IMR-90 (cell line): ENCODE measurements around the gene SP3. TPM values are rescaled to one million over a fixed set of nuclear protein-coding genes. Genes with fewer than 3 reads are reported as not detected.

Experiments used
- ATAC-seq: fragments of 200-7000 bp; cut with Tn5 transposase; 2 replicates; pipeline ENCODE4 v1.9.1; 2020; ENCODE audit warnings: low read depth, mild to moderate bottlenecking, moderate library complexity
- BruUV-seq: library from RNA; stranded (reverse); fragments of 400-500 nt; replicated peaks from 2 replicates; lab custom pipeline; 2021; lab: Mats Ljungman, UMichigan
- CTCF ChIA-PET: fragments of 300-600 bp; formaldehyde crosslinking; extraction: SDS; loops from one replicate; lab custom pipeline; 2021; ENCODE audit warnings: antibody characterized with exemption; lab: Yijun Ruan, JAX
- POLR2A ChIA-PET: fragments of 300-600 bp; sonication (Branson Sonifier 250); formaldehyde crosslinking; loops from one replicate; lab custom pipeline; 2022; ENCODE audit warnings: antibody characterized with exemption; ENCODE audit not compliant: unreplicated experiment; lab: Charles Lee
- DNase-seq: peaks from one replicate; pipeline ENCODE4 v3.0.0; 2013
- H2AFZ ChIP-seq: replicated peaks from 2 replicates; pipeline ENCODE3; 2013; ENCODE audit warnings: low read length, mild to moderate bottlenecking; ENCODE audit not compliant: poor library complexity
- H2AK5ac ChIP-seq: 2 replicates; pipeline ENCODE4 v1.6.1; 2013; ENCODE audit warnings: low read depth, low read length, inconsistent platforms
- H2AK9ac ChIP-seq: replicated peaks from 2 replicates; pipeline ENCODE3; 2013; ENCODE audit warnings: mild to moderate bottlenecking, low read depth, low read length, moderate library complexity; ENCODE audit not compliant: poor library complexity
- H2BK120ac ChIP-seq: 2 replicates; pipeline ENCODE4 v1.6.1; 2013; ENCODE audit warnings: low read depth, low read length, inconsistent platforms
- H2BK15ac ChIP-seq: 3 replicates; pipeline ENCODE4 v1.6.1; 2013; ENCODE audit warnings: low read depth, low read length, inconsistent platforms
- H2BK20ac ChIP-seq: 2 replicates; pipeline ENCODE4 v1.6.1; 2013; ENCODE audit warnings: low read depth, mild to moderate bottlenecking, inconsistent platforms, low read length, moderate library complexity
- H2BK5ac ChIP-seq: 2 replicates; pipeline ENCODE4 v1.6.1; 2013; ENCODE audit warnings: mild to moderate bottlenecking, low read depth, low read length, inconsistent platforms; ENCODE audit not compliant: poor library complexity, severe bottlenecking
- H3K14ac ChIP-seq: replicated peaks from 2 replicates; pipeline ENCODE4 v1.6.1; 2013; ENCODE audit warnings: low read depth, low read length, inconsistent platforms
- H3K18ac ChIP-seq: 2 replicates; pipeline ENCODE4 v1.6.1; 2013; ENCODE audit warnings: low read depth, low read length, control low read depth
- H3K23ac ChIP-seq: 2 replicates; pipeline ENCODE4 v1.6.1; 2013; ENCODE audit warnings: low read depth, low read length, inconsistent platforms
- H3K27ac ChIP-seq: 2 replicates; pipeline ENCODE4 v1.5.1; 2013; ENCODE audit warnings: mild to moderate bottlenecking, control low read depth, low read length; ENCODE audit not compliant: insufficient read depth
- H3K27me3 ChIP-seq: 2 replicates; pipeline ENCODE4 v1.6.1; 2013; ENCODE audit warnings: low read length; ENCODE audit not compliant: control insufficient read depth, insufficient read depth
- H3K36me3 ChIP-seq: 2 replicates; pipeline ENCODE4 v1.6.1; 2013; ENCODE audit warnings: low read length, mixed read lengths; ENCODE audit not compliant: control insufficient read depth, insufficient read depth
- H3K4ac ChIP-seq: 2 replicates; pipeline ENCODE4 v1.6.1; 2013; ENCODE audit warnings: low read depth, low read length, inconsistent platforms
- H3K4me1 ChIP-seq: 2 replicates; pipeline ENCODE4 v1.6.1; 2013; ENCODE audit warnings: low read length, mixed read lengths; ENCODE audit not compliant: control insufficient read depth, insufficient read depth
- H3K4me2 ChIP-seq: 2 replicates; pipeline ENCODE4 v1.6.1; 2013; ENCODE audit warnings: low read depth, mild to moderate bottlenecking, control low read depth, low read length, moderate library complexity
- H3K4me3 ChIP-seq: 2 replicates; pipeline ENCODE4 v1.5.1; 2013; ENCODE audit warnings: low read depth, mild to moderate bottlenecking, control low read depth, low read length, moderate library complexity; ENCODE audit not compliant: insufficient read depth
- H3K56ac ChIP-seq: 2 replicates; pipeline ENCODE4 v1.6.1; 2013; ENCODE audit warnings: low read length, inconsistent platforms; ENCODE audit not compliant: insufficient read depth; ENCODE audit errors: extremely low read depth
- H3K79me1 ChIP-seq, 2 experiments: 2 replicates each; pipeline ENCODE4 v1.6.1; 2013; ENCODE audit warnings: low read length in 2 of 2, inconsistent platforms in 1 of 2, low read depth in 1 of 2
- H3K9ac ChIP-seq: 2 replicates; pipeline ENCODE4 v1.6.1; 2013; ENCODE audit warnings: low read depth, low read length, control low read depth
- H3K9me1 ChIP-seq: 2 replicates; pipeline ENCODE4 v1.6.1; 2013; ENCODE audit warnings: low read length, inconsistent platforms; ENCODE audit not compliant: insufficient read depth
- H3K9me3 ChIP-seq: 2 replicates; pipeline ENCODE4 v1.6.1; 2013; ENCODE audit warnings: low read length; ENCODE audit not compliant: control insufficient read depth, insufficient read depth
- H4K20me1 ChIP-seq: 2 replicates; pipeline ENCODE4 v1.6.1; 2013; ENCODE audit warnings: low read length, inconsistent platforms; ENCODE audit not compliant: insufficient read depth
- H4K5ac ChIP-seq: 2 replicates; pipeline ENCODE4 v1.6.1; 2013; ENCODE audit warnings: mild to moderate bottlenecking, low read depth, low read length, control low read depth
- H4K8ac ChIP-seq, 2 experiments: 2 replicates each; pipeline ENCODE4 v1.6.1; 2013; ENCODE audit warnings: low read depth in 2 of 2, low read length in 2 of 2, control low read depth in 1 of 2, inconsistent platforms in 1 of 2
- H4K91ac ChIP-seq: 2 replicates; pipeline ENCODE4 v1.6.1; 2013; ENCODE audit warnings: low read depth, low read length, inconsistent platforms; ENCODE audit not compliant: insufficient read depth
- BHLHE40 ChIP-seq: fragments of 150-350 bp; IDR thresholded peaks from 2 replicates; pipeline ENCODE4 v1.6.1; 2016; ENCODE audit warnings: mild to moderate bottlenecking, low read depth, low read length
- CEBPB ChIP-seq: IDR thresholded peaks from 2 replicates; pipeline ENCODE4 v1.6.1; 2012; ENCODE audit warnings: low read depth, low read length, improper control_type of control experiment
- CHD1 ChIP-seq: IDR thresholded peaks from 2 replicates; pipeline ENCODE4 v1.6.1; 2012; ENCODE audit warnings: low read depth, low read length, improper control_type of control experiment
- CTCF ChIP-seq: conservative IDR thresholded peaks from 2 replicates; pipeline ENCODE4 v1.5.1; 2012; ENCODE audit warnings: mild to moderate bottlenecking, low read depth, low read length, improper control_type of control experiment
- FOS ChIP-seq: fragments of 150-350 bp; IDR thresholded peaks from 2 replicates; pipeline ENCODE4 v1.6.1; 2016; ENCODE audit warnings: low read depth, low read length
- MAFK ChIP-seq: IDR thresholded peaks from 2 replicates; pipeline ENCODE4 v1.6.1; 2012; ENCODE audit warnings: low read depth, low read length, improper control_type of control experiment
- MAZ ChIP-seq: IDR thresholded peaks from 2 replicates; pipeline ENCODE4 v1.6.1; 2012; ENCODE audit warnings: low read depth, mild to moderate bottlenecking, low read length, improper control_type of control experiment, moderate library complexity, borderline replicate concordance
- MXI1 ChIP-seq: IDR thresholded peaks from 2 replicates; pipeline ENCODE4 v1.6.1; 2012; ENCODE audit warnings: low read depth, mild to moderate bottlenecking, low read length, moderate library complexity, borderline replicate concordance
- NFE2L2 ChIP-seq: fragments of 150-350 bp; IDR thresholded peaks from 2 replicates; pipeline ENCODE4 v1.6.1; 2016; ENCODE audit warnings: low read depth, mild to moderate bottlenecking, low read length
- POLR2A ChIP-seq: IDR thresholded peaks from 2 replicates; pipeline ENCODE4 v1.6.1; 2012; ENCODE audit warnings: mild to moderate bottlenecking, low read depth, low read length
- RAD21 ChIP-seq: IDR thresholded peaks from 2 replicates; pipeline ENCODE4 v1.6.1; 2012; ENCODE audit warnings: low read length, improper control_type of control experiment
- RCOR1 ChIP-seq: IDR thresholded peaks from 2 replicates; pipeline ENCODE4 v1.6.1; 2012; ENCODE audit warnings: mild to moderate bottlenecking, low read length, improper control_type of control experiment; ENCODE audit not compliant: insufficient replicate concordance
- RFX5 ChIP-seq: IDR thresholded peaks from 2 replicates; pipeline ENCODE4 v1.8.0; 2012; ENCODE audit warnings: low read depth, mild to moderate bottlenecking, low read length, moderate library complexity
- SMC3 ChIP-seq: fragments of 150-350 bp; IDR thresholded peaks from 2 replicates; pipeline ENCODE4 v1.6.1; 2016; ENCODE audit warnings: low read depth, mild to moderate bottlenecking, antibody characterized with exemption, low read length, moderate library complexity
- WGBS, 2 experiments: methylation state at CpG; one replicate each; pipeline versions ENCODE4 v1.1.5 to v1.1.7; 2013; ENCODE audit warnings: missing lambda C conversion rate in 2 of 2; ENCODE audit not compliant: insufficient read length in 1 of 2; ENCODE audit errors: extremely low coverage in 2 of 2; 5-methylcytosine and 5-hydroxymethylcytosine counted together
- dilution Hi-C: fragments of 300-500 bp; cut with HindIII; formaldehyde crosslinking; loops from one replicate; pipeline ENCODE4 v1.14.3; 2018; ENCODE audit warnings: low sequenced_read_pairs; ENCODE audit not compliant: unreplicated experiment
- in situ Hi-C: fragments of 300-500 bp; cut with MboI; formaldehyde crosslinking; loops from 3 replicates; pipeline ENCODE4 v1.14.3; 2019; ENCODE audit warnings: low sequenced_read_pairs, inconsistent platforms, mixed read lengths
- intact Hi-C: fragments of 100-400 bp; cut with micrococcal nuclease; formaldehyde crosslinking; loops from 2 replicates; pipeline ENCODE4 v1.10.0; 2022
- polyA plus RNA-seq, 3 experiments: library from polyadenylated mRNA; depleted of rRNA; stranded (reverse); fragments of >200 nt; gene quantifications; 2 replicates each; pipeline ENCODE4 v1.2.3, GENCODE V29; 2012; ENCODE audit warnings: low replicate concordance in 1 of 3
- total RNA-seq: library from RNA; depleted of rRNA; stranded (reverse); fragments of >200 nt; gene quantifications from 2 replicates; pipeline ENCODE4 v1.2.3, GENCODE V29; 2012
- TF ChIP-seq, protein P1 (sequence below): fragments of 150-350 bp; IDR thresholded peaks from 2 replicates; pipeline ENCODE4 v1.6.1; 2016; ENCODE audit warnings: low read depth, mild to moderate bottlenecking, low read length, moderate library complexity, borderline replicate concordance
- TF ChIP-seq, protein P2 (sequence below): fragments of 150-350 bp; IDR thresholded peaks from 2 replicates; pipeline ENCODE4 v1.6.1; 2017; ENCODE audit warnings: mild to moderate bottlenecking, antibody characterized with exemption, low read length, low read depth

Gene SP3
- total and polyA plus RNA-seq, 2 of the 4 experiments (the other 2 are of a cell fraction) = 26.7 to 136 TPM

GRCh38 chr2:173956454-173956853 is 8.7 kb downstream of the SP3 start:
- Histone ChIP-seq H3K23ac (no peak overlapping the region), H3K56ac (no peak overlapping the region), H2AK9ac (no peak overlapping the region), H4K5ac (no peak overlapping the region), H3K27me3 (no peaks in the 10 kb centered on the region), H2BK120ac (no peak overlapping the region), H4K20me1 (peaks cover 74% of the 10 kb centered on the region), H4K8ac (no peak overlapping the region), H3K14ac (no peak overlapping the region), H3K4me3 (no peak overlapping the region), H2BK5ac (no peak overlapping the region), H3K9ac (no peak overlapping the region), H3K79me1 (peaks cover 9 to 40% of the 10 kb centered on the region in 2 experiments), H3K18ac (no peak overlapping the region), H3K4me1 (peaks cover 7% of the 10 kb centered on the region), H3K27ac (no peak overlapping the region), H2BK20ac (no peak overlapping the region), H3K36me3 (peaks cover 22% of the 10 kb centered on the region), H3K4ac (no peak overlapping the region), H3K9me3 (no peaks in the 10 kb centered on the region), H4K91ac (no peak overlapping the region), H3K9me1 (no peaks in the 10 kb centered on the region), H2AFZ (no peak overlapping the region), H3K4me2 (peak overlapping the region; percentile 27; the same call in 1 of the 2 replicates), H2AK5ac (no peak overlapping the region), H2BK15ac (no peak overlapping the region)
- ATAC-seq (no peak; the same call in 1 of the 2 replicates), DNase-seq (no peak)
- WGBS, 2 experiments = no CpG with 5 or more reads among the region's 3 CpGs
- TF ChIP-seq RAD21 = no peak
- TF ChIP-seq, protein P1, sequence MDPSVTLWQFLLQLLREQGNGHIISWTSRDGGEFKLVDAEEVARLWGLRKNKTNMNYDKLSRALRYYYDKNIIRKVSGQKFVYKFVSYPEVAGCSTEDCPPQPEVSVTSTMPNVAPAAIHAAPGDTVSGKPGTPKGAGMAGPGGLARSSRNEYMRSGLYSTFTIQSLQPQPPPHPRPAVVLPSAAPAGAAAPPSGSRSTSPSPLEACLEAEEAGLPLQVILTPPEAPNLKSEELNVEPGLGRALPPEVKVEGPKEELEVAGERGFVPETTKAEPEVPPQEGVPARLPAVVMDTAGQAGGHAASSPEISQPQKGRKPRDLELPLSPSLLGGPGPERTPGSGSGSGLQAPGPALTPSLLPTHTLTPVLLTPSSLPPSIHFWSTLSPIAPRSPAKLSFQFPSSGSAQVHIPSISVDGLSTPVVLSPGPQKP = no peak
- TF ChIP-seq CEBPB = no peak
- TF ChIP-seq MAZ = no peak
- no peak for TF ChIP-seq MAFK
- TF ChIP-seq FOS = no peak
- TF ChIP-seq, protein P2, sequence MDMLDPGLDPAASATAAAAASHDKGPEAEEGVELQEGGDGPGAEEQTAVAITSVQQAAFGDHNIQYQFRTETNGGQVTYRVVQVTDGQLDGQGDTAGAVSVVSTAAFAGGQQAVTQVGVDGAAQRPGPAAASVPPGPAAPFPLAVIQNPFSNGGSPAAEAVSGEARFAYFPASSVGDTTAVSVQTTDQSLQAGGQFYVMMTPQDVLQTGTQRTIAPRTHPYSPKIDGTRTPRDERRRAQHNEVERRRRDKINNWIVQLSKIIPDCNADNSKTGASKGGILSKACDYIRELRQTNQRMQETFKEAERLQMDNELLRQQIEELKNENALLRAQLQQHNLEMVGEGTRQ = no peak
- no peak for TF ChIP-seq SMC3
- no peak for TF ChIP-seq CHD1
- no peak for TF ChIP-seq RCOR1
- TF ChIP-seq NFE2L2 = no peak
- no peak for TF ChIP-seq MXI1
- TF ChIP-seq RFX5 = no peak
- TF ChIP-seq CTCF = no peak
- TF ChIP-seq BHLHE40 = no peak
- no peak for TF ChIP-seq POLR2A
- dilution Hi-C loops = no loop called here
- no TSS peak for BruUV-seq
- in situ Hi-C loops = no loop called here
- CTCF ChIA-PET = no interaction called here
- intact Hi-C loops = no loop called here
- POLR2A ChIA-PET = no interaction called here
